HG02973 (cell line): ENCODE results near the gene CGB2.
"Not testable (repeated sequence)": the region's sequence is repeated elsewhere in the genome, so short reads cannot be mapped to it uniquely, and the experiment has no call there.

Source experiments
- ATAC-seq: cut with Tn5 transposase; IDR thresholded peaks from one replicate; pipeline ENCODE4 v1.9.1; 2021; ENCODE audit warnings: moderate library complexity; ENCODE audit not compliant: unreplicated experiment

Gene CGB2

GRCh38 chr19:49031642-49032301, at the start of gene CGB2:
TSS of gene CGB2 (plus strand) at chr19:49031890. CDS start at chr19:49032096, 206 bp downstream.
- ATAC-seq, result not testable (repeated sequence)

- ATAC-seq, result no peak
Measured at GRCh38 chr19:48982280-48982679, 49.4 kb upstream of the CGB2 start.

- ATAC-seq, result no peak
Measured at GRCh38 chr19:48985711-48986110, 46.0 kb upstream of the CGB2 start.

- no peak for ATAC-seq
Measured at GRCh38 chr19:48986211-48986610, 45.5 kb upstream of the CGB2 start.

GRCh38 chr19:48987323-48987722, 44.4 kb upstream of the CGB2 start:
- no peak for ATAC-seq

GRCh38 chr19:48988286-48988685, 43.4 kb upstream of the CGB2 start:
- no peak for ATAC-seq

- no peak for ATAC-seq
Measured at GRCh38 chr19:48988860-48989259, 42.8 kb upstream of the CGB2 start.

GRCh38 chr19:48989701-48990291, 41.9 kb upstream of the CGB2 start:
- no peak for ATAC-seq

GRCh38 chr19:48990400-48990799, 41.3 kb upstream of the CGB2 start:
- ATAC-seq, result no peak

- no peak for ATAC-seq
Measured at GRCh38 chr19:48991011-48991609, 40.6 kb upstream of the CGB2 start.

GRCh38 chr19:48991873-48992580, 39.7 kb upstream of the CGB2 start:
- no peak for ATAC-seq

- no peak for ATAC-seq
Measured at GRCh38 chr19:48992581-48993174, 39.0 kb upstream of the CGB2 start.

- ATAC-seq, result peak; percentile 74
Measured at GRCh38 chr19:48993175-48994034, 38.3 kb upstream of the CGB2 start, which contains the start of the genes GYS1 and RUVBL2. TSS of gene GYS1 (minus strand) at chr19:48993309. CDS start at chr19:48993112, 197 bp downstream. TSS of gene RUVBL2 (plus strand) at chr19:48993887. CDS start at chr19:48993912, 25 bp downstream.

GRCh38 chr19:48994035-48994386, 37.7 kb upstream of the CGB2 start:
- no peak for ATAC-seq

- no peak for ATAC-seq
Measured at GRCh38 chr19:48997972-48998371, 33.7 kb upstream of the CGB2 start.

- ATAC-seq, result no peak
Measured at GRCh38 chr19:48999481-49000325, 32.0 kb upstream of the CGB2 start.

GRCh38 chr19:49004133-49004532, 27.6 kb upstream of the CGB2 start:
- ATAC-seq, result no peak

GRCh38 chr19:49004964-49005614, 26.6 kb upstream of the CGB2 start:
- ATAC-seq, result no peak

- no peak for ATAC-seq
Measured at GRCh38 chr19:49006905-49007304, 24.8 kb upstream of the CGB2 start.
